Measurements from ENCODE around the gene GM2A.

GRCh38 chr5:151257731-151258181 is 4.8 kb downstream of the GM2A start:
- TF ChIP-seq, protein P1, sequence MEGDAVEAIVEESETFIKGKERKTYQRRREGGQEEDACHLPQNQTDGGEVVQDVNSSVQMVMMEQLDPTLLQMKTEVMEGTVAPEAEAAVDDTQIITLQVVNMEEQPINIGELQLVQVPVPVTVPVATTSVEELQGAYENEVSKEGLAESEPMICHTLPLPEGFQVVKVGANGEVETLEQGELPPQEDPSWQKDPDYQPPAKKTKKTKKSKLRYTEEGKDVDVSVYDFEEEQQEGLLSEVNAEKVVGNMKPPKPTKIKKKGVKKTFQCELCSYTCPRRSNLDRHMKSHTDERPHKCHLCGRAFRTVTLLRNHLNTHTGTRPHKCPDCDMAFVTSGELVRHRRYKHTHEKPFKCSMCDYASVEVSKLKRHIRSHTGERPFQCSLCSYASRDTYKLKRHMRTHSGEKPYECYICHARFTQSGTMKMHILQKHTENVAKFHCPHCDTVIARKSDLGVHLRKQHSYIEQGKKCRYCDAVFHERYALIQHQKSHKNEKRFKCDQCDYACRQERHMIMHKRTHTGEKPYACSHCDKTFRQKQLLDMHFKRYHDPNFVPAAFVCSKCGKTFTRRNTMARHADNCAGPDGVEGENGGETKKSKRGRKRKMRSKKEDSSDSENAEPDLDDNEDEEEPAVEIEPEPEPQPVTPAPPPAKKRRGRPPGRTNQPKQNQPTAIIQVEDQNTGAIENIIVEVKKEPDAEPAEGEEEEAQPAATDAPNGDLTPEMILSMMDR (IDR thresholded peaks at IDR 0.05; ENCODE audit: poor library complexity): no peak
- TF ChIP-seq EZH2 (IDR thresholded peaks at IDR 0.05; ENCODE audit: borderline replicate concordance): no peak
